ENCODE measurements around the gene OXCT2.
"Not testable (repeated sequence)": the region's sequence is repeated elsewhere in the genome, so short reads cannot be mapped to it uniquely, and the experiment has no call there.

Gene OXCT2

DNA sequence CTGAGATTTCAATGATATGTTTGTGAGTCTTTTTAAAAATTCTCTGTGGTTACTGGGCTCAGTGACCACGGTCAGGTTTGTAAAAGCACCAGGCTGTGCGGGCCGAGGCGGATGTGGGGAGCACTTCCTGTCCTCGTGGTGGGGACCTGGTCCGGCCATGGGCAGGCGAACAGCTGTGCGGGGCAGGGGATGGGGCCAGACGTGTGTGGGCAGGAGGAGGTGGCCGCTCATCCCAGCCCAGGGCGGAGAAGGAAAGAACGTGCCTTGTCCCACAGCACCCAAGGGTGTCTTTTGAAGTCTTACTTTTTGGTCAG, 5.2 kb upstream of the OXCT2 start:
- no peak for DNase-seq (ENCODE audit: low read depth in 1 of 2, low spot score in 1 of 2)
- TF ChIP-seq SPI1 (IDR thresholded peaks at IDR 0.05; ENCODE audit: borderline replicate concordance, low read depth) (no peak), REST (IDR thresholded peaks at IDR 0.05; ENCODE audit: insufficient replicate concordance, low read depth) (no peak), GABPA (IDR thresholded peaks at IDR 0.05; ENCODE audit: low read depth) (no peak)
- H3K4me3 ChIP-seq (replicated peaks; ENCODE audit: insufficient read depth, low read length) = no peak overlapping the region
- H3K27ac ChIP-seq (replicated peaks) = no peak overlapping the region
- H3K27me3 ChIP-seq (ENCODE audit: insufficient read depth, poor library complexity, severe bottlenecking) = peaks cover 2% of the 10 kb centered on the region

DNA sequence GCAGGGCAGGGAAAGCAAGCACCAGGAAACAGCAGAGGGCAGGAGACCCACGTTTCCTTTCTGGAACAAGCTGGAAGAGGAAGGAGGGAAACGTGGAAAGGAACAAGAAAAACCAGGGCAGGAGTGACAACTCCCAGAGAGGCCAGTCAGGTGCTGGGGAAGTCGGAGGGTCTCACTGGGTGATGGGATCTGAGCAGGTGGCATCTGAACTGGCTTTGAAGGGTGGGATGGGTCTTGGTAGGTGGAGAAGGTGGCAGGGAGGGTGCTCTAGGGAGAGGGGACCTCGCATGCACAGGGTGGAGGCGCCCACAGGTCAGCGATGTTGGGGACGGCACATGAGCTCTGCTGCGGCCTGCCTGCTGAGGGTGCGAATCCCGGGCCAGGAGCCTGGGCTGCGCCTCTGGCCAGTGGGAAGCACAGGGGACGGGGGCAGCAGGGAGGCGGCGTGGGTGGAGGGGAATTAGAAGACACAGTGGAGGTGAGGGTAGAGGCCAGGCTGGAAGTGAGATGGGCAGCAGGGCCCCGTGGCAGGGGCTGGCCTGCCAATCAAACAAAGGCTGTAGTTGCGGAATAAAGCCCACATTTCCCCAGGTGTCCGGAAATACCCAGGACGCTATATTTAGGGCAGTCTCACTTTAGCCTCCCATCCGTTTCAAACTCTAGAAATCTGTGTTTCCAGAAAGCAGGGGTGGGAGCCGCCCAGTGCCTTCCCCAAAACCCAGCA, 4.7 kb upstream of the OXCT2 start:
- H3K27ac ChIP-seq (replicated peaks); H3K4me3 ChIP-seq (replicated peaks; ENCODE audit: insufficient read depth, low read length); H3K27me3 ChIP-seq (ENCODE audit: insufficient read depth, poor library complexity, severe bottlenecking); DNase-seq (ENCODE audit: low read depth in 1 of 2, low spot score in 1 of 2): not testable (repeated sequence)

DNA sequence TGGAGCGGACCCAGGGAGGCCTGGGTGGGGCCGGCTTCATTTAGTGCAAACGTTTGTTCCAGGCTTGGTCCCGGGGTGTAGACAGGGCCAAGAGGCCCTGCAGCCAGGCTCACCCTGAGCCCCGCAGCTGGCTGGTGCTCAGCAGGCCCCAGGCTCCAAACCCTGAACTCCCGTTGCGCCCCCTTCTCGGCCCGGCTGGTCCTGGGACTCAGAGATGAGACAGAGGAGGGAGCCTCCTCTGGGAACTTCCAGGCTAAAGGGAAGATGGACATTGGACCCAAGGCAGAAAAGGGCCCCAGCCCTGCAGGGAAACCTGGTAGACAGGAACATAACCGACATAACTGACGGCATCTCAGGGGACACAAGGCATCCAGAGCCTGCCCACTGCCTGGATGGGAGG, 4.0 kb upstream of the OXCT2 start:
- H3K27me3 ChIP-seq (ENCODE audit: insufficient read depth, poor library complexity, severe bottlenecking); H3K27ac ChIP-seq (replicated peaks); DNase-seq (ENCODE audit: low read depth in 1 of 2, low spot score in 1 of 2); H3K4me3 ChIP-seq (replicated peaks; ENCODE audit: insufficient read depth, low read length): not testable (repeated sequence)

- not testable (repeated sequence) for DNase-seq (ENCODE audit: low read depth in 1 of 2, low spot score in 1 of 2); H3K27ac ChIP-seq (replicated peaks); H3K27me3 ChIP-seq (ENCODE audit: insufficient read depth, poor library complexity, severe bottlenecking); H3K4me3 ChIP-seq (replicated peaks; ENCODE audit: insufficient read depth, low read length)
Observed at GRCh38 chr1:39773369-39773979, 2.3 kb upstream of the OXCT2 start.

DNA sequence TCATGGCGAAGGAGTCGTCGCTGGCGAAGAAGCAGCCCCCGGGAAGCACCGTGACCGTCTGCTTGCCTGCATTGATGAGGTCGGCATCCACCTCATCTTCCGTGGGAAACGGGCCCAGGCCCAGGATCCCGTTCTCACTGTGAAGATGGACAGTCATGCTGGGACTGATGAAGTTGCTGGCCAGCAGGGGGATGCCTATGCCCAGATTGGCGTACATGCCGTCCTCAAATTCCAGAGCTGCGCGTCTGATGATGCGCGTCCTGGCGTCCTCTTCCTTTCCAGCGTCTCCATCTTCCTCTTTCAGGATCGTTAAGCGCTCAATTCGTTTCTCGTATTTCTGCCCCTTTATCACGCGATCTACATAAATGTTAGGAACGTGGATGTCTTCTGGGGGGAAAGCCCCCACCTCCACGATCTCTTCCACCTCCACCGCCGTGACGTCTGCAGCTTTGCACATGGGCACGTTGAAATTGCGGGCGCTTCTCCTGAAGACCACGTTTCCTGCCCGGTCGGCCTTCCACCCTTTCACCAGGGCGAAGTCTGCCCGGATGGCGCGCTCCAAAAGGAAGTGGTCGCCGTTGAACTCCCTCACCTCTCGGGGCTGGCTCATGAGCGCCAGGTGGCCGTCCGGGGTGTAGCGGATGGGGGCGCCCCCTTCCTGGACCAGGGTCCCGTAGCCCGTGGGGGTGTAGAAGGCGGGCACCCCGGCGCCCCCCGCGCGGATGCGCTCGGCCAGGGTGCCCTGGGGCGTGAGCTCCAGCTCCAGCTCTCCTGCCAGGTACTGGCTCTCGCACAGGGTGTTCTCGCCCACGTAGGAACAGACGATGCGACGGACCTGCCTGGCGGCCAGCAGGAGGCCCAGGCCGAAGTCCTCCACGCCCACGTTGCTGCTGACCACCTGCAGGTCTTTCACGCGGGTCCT, 787 bp downstream of the OXCT2 start:
- H3K27ac ChIP-seq (replicated peaks); H3K27me3 ChIP-seq (ENCODE audit: insufficient read depth, poor library complexity, severe bottlenecking); H3K4me3 ChIP-seq (replicated peaks; ENCODE audit: insufficient read depth, low read length); DNase-seq (ENCODE audit: low read depth in 1 of 2, low spot score in 1 of 2): not testable (repeated sequence)

DNA sequence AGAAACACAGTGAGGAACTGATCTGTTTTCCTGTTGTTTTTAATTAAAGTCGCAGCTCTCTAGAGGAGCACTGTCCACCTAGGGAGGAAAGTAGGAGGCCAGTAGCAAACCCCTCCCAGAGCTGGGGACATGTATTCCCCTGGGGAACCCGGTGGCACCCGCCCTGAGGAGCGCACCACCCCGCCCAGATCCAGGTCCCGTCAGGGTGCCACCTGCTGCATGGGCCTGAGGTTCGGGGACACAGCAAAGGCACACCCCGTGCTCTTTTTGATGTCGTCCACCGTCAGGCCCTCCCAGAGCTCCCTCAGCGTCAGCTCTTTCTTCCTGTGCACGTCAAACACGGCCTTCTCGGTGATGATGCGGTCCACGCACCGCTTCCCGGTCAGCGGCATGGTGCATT, 1.6 kb downstream of the OXCT2 start:
- H3K27me3 ChIP-seq (ENCODE audit: insufficient read depth, poor library complexity, severe bottlenecking); H3K4me3 ChIP-seq (replicated peaks; ENCODE audit: insufficient read depth, low read length); DNase-seq (ENCODE audit: low read depth in 1 of 2, low spot score in 1 of 2); H3K27ac ChIP-seq (replicated peaks): not testable (repeated sequence)

DNA sequence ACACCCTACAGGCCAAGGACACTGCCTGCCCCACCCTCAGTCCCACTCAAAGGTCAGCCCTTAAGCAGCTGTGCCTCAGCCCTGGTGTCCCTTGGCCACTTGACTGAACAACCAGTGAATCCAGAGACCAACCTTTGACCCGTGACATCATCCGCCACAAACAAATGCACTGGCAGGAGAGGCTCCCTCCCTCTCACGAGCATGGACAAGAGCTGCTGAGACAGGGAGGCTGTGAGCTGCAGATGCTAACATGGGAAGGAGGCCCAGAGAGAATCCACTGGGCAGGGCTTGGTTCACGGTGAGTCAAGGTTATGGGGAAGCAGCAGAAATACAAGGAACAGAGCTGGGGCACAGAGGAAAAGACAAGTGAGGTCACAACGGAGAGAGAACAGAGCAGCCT, 4.7 kb downstream of the OXCT2 start:
- H3K27me3 ChIP-seq (ENCODE audit: insufficient read depth, poor library complexity, severe bottlenecking); DNase-seq (ENCODE audit: low read depth in 1 of 2, low spot score in 1 of 2); H3K27ac ChIP-seq (replicated peaks); H3K4me3 ChIP-seq (replicated peaks; ENCODE audit: insufficient read depth, low read length): not testable (repeated sequence)

DNA sequence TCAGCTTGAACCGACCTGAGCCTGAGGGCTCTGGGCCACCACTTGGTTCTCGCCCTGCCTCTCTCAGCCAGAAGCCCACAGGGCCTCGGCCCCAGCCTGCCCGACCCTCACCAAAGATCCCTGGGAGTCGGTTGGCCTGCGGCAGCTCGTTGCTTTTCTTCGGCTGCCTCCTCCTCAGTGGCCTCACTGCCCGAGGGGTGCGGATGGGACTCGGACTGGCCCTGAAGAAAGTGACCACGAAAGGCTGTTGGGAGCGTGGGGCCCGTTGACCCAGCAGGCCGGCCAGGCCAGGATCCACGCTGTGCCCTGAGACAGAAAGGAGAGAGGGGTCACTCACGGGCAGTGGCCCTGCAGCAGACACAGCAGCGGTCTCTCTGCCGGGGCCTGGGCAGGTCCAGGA, 6.6 kb downstream of the OXCT2 start:
- not testable (repeated sequence) for H3K27ac ChIP-seq (replicated peaks); DNase-seq (ENCODE audit: low read depth in 1 of 2, low spot score in 1 of 2); H3K4me3 ChIP-seq (replicated peaks; ENCODE audit: insufficient read depth, low read length); H3K27me3 ChIP-seq (ENCODE audit: insufficient read depth, poor library complexity, severe bottlenecking)

- not testable (repeated sequence) for H3K27ac ChIP-seq (replicated peaks); H3K27me3 ChIP-seq (ENCODE audit: insufficient read depth, poor library complexity, severe bottlenecking); H3K4me3 ChIP-seq (replicated peaks; ENCODE audit: insufficient read depth, low read length); DNase-seq (ENCODE audit: low read depth in 1 of 2, low spot score in 1 of 2)
Observed at GRCh38 chr1:39763619-39764374, 7.4 kb downstream of the OXCT2 start.

Data from HL-60 (cell line).